CD4-positive, alpha-beta T cell treated with Interleukin-15 for 1 hour (primary cell): Measurements from ENCODE around the gene USP14.
"Not testable (repeated sequence)": the region's sequence is repeated elsewhere in the genome, so short reads cannot be mapped to it uniquely, and the experiment has no call there.

Source experiments
- DNase-seq: peaks from one replicate; pipeline ENCODE4 v3.0.0-alpha.2; 2020

USP14 gene

GRCh38 chr18:158128-159036, at the start of gene USP14:
TSS of gene USP14 (plus strand) at chr18:158557. CDS start at chr18:158699, 142 bp downstream.
- DNase-seq: peak; percentile 98

- not testable (repeated sequence) for DNase-seq
Measured at GRCh38 chr18:108665-109063, 49.7 kb upstream of the USP14 start.

- DNase-seq: peak; percentile 75
Measured at GRCh38 chr18:109130-109921, 49.0 kb upstream of the USP14 start.

- DNase-seq: not testable (repeated sequence)
Measured at GRCh38 chr18:109922-110261, 48.5 kb upstream of the USP14 start.

GRCh38 chr18:110351-111201, 47.8 kb upstream of the USP14 start:
- not testable (repeated sequence) for DNase-seq

- peak; percentile 76 for DNase-seq
Measured at GRCh38 chr18:111306-112014, 46.9 kb upstream of the USP14 start.

- DNase-seq: not testable (repeated sequence)
Measured at GRCh38 chr18:112015-112733, 46.2 kb upstream of the USP14 start.

GRCh38 chr18:120539-121260, 37.7 kb upstream of the USP14 start:
- not testable (repeated sequence) for DNase-seq

GRCh38 chr18:135045-135444, 23.3 kb upstream of the USP14 start:
- no peak for DNase-seq

- DNase-seq: peak; percentile 61
Measured at GRCh38 chr18:136433-136832, 21.9 kb upstream of the USP14 start.

GRCh38 chr18:137327-137726, 21.0 kb upstream of the USP14 start:
- no peak for DNase-seq

- DNase-seq: no peak
Measured at GRCh38 chr18:140670-141266, 17.6 kb upstream of the USP14 start.

- not testable (repeated sequence) for DNase-seq
Measured at GRCh38 chr18:142624-143296, 15.6 kb upstream of the USP14 start.

GRCh38 chr18:148841-149240, 9.5 kb upstream of the USP14 start:
- DNase-seq: no peak

- no peak for DNase-seq
Measured at GRCh38 chr18:154151-154550, 4.2 kb upstream of the USP14 start.

GRCh38 chr18:155688-156087, 2.7 kb upstream of the USP14 start:
- no peak for DNase-seq

GRCh38 chr18:156514-157230, 1.7 kb upstream of the USP14 start:
- DNase-seq: no peak

- DNase-seq: no peak
Measured at GRCh38 chr18:159037-159652, 788 bp downstream of the USP14 start.

GRCh38 chr18:159933-160332, 1.6 kb downstream of the USP14 start:
- no peak for DNase-seq
